Keratinocyte (primary cell): ENCODE data around the gene COMMD6.

ENCODE experiments used
- CTCF ChIP-seq, 3 experiments: IDR thresholded peaks in 1 of 3; conservative IDR thresholded peaks in 1 of 3; optimal IDR thresholded peaks in 1 of 3; 2 replicates in 2 of 3; 3 replicates in 1 of 3; pipeline versions ENCODE3 to v1.5.1; 2011; ENCODE audit warnings: low read length in 3 of 3, mild to moderate bottlenecking in 3 of 3, moderate library complexity in 2 of 3, control low read depth in 1 of 3, inconsistent platforms in 1 of 3; ENCODE audit not compliant: insufficient read depth in 2 of 3; ENCODE audit errors: extremely low read depth in 1 of 3
- EZH2 ChIP-seq: IDR thresholded peaks from one replicate; pipeline ENCODE4 v1.6.1; 2012; ENCODE audit warnings: inconsistent platforms, mild to moderate bottlenecking, low read length, moderate library complexity

- no peak for TF ChIP-seq CTCF (optimal IDR thresholded peaks at IDR 0.05 in 1 of 3, IDR thresholded peaks at IDR 0.05 in 1 of 3, conservative IDR thresholded peaks at IDR 0.05 in 1 of 3; ENCODE audit: extremely low read depth in 1 of 3, insufficient read depth in 2 of 3, low read length in 3 of 3)
- no peak for TF ChIP-seq EZH2
Measured at GRCh38 chr13:75530549-75530961, 7.1 kb downstream of the COMMD6 start.
